Suprapubic skin (tissue), 4 donors: ENCODE results near the gene CAT.

Source experiments
- CTCF ChIP-seq, 2 donors: fragments of 200-600 bp in 1 of 2; fragments of 450-650 bp in 1 of 2; sonication (generic) in 1 of 2; IDR thresholded peaks; one replicate each; pipeline ENCODE4 v1.5.1; 2016 to 2019; ENCODE audit warnings: antibody characterized with exemption in 2 of 2, mild to moderate bottlenecking in 1 of 2, moderate library complexity in 1 of 2
- EP300 ChIP-seq: sonication (generic); formaldehyde crosslinking; IDR thresholded peaks from one replicate; pipeline ENCODE4 v1.6.1; 2017; ENCODE audit warnings: antibody characterized with exemption
- POLR2A ChIP-seq, 2 donors: fragments of 450-650 bp; IDR thresholded peaks; one replicate each; pipeline ENCODE4 v1.6.1; 2017; ENCODE audit warnings: antibody characterized with exemption in 2 of 2, mild to moderate bottlenecking in 2 of 2, moderate library complexity in 2 of 2
- POLR2AphosphoS5 ChIP-seq, 3 donors: sonication (generic); formaldehyde crosslinking; IDR thresholded peaks; one replicate each; pipeline ENCODE4 v1.6.1; 2017; ENCODE audit warnings: antibody characterized with exemption in 3 of 3

- TF ChIP-seq POLR2A (IDR thresholded peaks at IDR 0.05): no peak
- TF ChIP-seq CTCF (IDR thresholded peaks at IDR 0.05): no peak
- no peak for TF ChIP-seq EP300
- TF ChIP-seq POLR2AphosphoS5 (IDR thresholded peaks at IDR 0.05): no peak
Measured at GRCh38 chr11:34507156-34507555, 68.4 kb downstream of the CAT start.
